Rectal smooth muscle tissue (tissue), 1 donor: ENCODE data around the gene SPACA9.

Experiments
- H3K27ac ChIP-seq: one replicate; pipeline ENCODE4 v1.7.0; 2013; ENCODE audit warnings: low read depth, low read length, inconsistent platforms
- H3K27me3 ChIP-seq: one replicate; pipeline ENCODE4 v1.7.0; 2013; ENCODE audit warnings: low read length; ENCODE audit not compliant: control insufficient read depth, insufficient read depth
- H3K36me3 ChIP-seq: one replicate; pipeline ENCODE4 v1.7.0; 2013; ENCODE audit warnings: low read length; ENCODE audit not compliant: control insufficient read depth, insufficient read depth
- H3K4me1 ChIP-seq: one replicate; pipeline ENCODE4 v1.7.0; 2013; ENCODE audit warnings: low read length; ENCODE audit not compliant: control insufficient read depth, insufficient read depth
- H3K4me3 ChIP-seq: one replicate; pipeline ENCODE4 v1.7.0; 2013; ENCODE audit warnings: low read length
- H3K9ac ChIP-seq: one replicate; pipeline ENCODE4 v1.7.0; 2013; ENCODE audit warnings: low read length

The SPACA9 gene

GRCh38 chr9:132878695-132879456, at the start of gene SPACA9:
SPACA9 (plus strand) TSS chr9:132878898; CDS start chr9:132883948, 5,050 bp downstream.
- Histone ChIP-seq H3K4me1 (no peaks in the 10 kb centered on the region), H3K27me3 (no peaks in the 10 kb centered on the region), H3K27ac (peak within 1 kb of the TSS; percentile 91), H3K4me3 (peak within 1 kb of the TSS; percentile 86), H3K36me3 (no peaks in the 10 kb centered on the region), H3K9ac (peak within 1 kb of the TSS; percentile 90)

GRCh38 chr9:132832171-132832881, 46.4 kb upstream of the SPACA9 start:
- H3K27ac ChIP-seq = no peak overlapping the region

GRCh38 chr9:132833550-132834121, 45.1 kb upstream of the SPACA9 start:
- no peaks in the 10 kb centered on the region for H3K4me1 ChIP-seq
- no peak overlapping the region for H3K27ac ChIP-seq
- no peaks in the 10 kb centered on the region for H3K36me3 ChIP-seq
- no peaks in the 10 kb centered on the region for H3K27me3 ChIP-seq
- no peak overlapping the region for H3K4me3 ChIP-seq
- H3K9ac ChIP-seq = no peak overlapping the region

More at GRCh38 chr9:132832171-132832881, 46.4 kb upstream of the SPACA9 start:
- no peak overlapping the region for H3K4me3 ChIP-seq
- H3K36me3 ChIP-seq = no peaks in the 10 kb centered on the region
- H3K9ac ChIP-seq = no peak overlapping the region
- no peaks in the 10 kb centered on the region for H3K27me3 ChIP-seq
- no peaks in the 10 kb centered on the region for H3K4me1 ChIP-seq

DNA sequence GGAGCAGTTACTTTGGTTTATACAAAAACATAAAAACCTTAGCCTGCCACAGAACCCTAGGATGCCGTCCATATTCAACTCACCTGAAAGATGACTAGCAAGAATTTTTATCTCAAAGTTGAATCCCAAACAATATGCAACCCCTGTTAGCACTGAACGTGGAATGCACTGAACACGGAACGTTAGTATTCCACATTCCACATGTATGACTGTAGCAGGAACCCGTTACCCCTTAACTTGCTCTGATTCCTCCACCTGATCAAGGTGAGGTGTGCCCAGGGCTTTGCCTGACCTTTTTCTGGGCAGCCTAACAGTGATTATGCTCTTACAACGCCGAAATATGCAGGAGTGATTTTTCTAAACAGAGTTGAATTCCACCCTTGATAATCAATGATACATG, 44.4 kb upstream of the SPACA9 start:
- H3K9ac ChIP-seq = no peak overlapping the region
- no peak overlapping the region for H3K27ac ChIP-seq
- H3K27me3 ChIP-seq = no peaks in the 10 kb centered on the region
- H3K36me3 ChIP-seq = no peaks in the 10 kb centered on the region
- no peaks in the 10 kb centered on the region for H3K4me1 ChIP-seq
- H3K4me3 ChIP-seq = no peak overlapping the region

- no peaks in the 10 kb centered on the region for H3K4me1 ChIP-seq
- no peaks in the 10 kb centered on the region for H3K27me3 ChIP-seq
- H3K36me3 ChIP-seq = no peaks in the 10 kb centered on the region
- no peak overlapping the region for H3K4me3 ChIP-seq
- no peak overlapping the region for H3K9ac ChIP-seq
- no peak overlapping the region for H3K27ac ChIP-seq
These were observed 41.0 kb upstream of the SPACA9 start for GRCh38 chr9:132837501-132838286.

DNA sequence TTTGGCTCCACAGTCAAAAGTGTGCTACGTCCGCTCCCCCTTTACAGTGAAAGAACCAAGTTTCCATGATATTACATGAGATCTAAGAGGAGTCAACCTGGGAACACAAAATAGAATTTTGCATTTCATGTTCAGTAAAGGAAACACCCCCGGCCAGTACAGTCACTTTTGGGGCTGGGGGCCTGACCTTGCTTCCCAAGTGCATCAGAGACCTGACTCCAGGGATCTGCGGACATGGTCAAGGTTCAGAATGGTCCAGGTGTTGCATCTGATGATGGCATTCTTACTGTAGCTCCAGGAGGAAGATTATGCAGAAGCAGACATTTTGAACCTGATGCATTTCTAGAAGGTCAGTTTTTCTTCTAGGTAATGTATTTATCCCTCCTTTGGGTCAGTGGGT, 40.4 kb upstream of the SPACA9 start:
- Histone ChIP-seq H3K36me3 (no peaks in the 10 kb centered on the region), H3K27me3 (no peaks in the 10 kb centered on the region), H3K9ac (no peak overlapping the region), H3K27ac (no peak overlapping the region), H3K4me1 (no peaks in the 10 kb centered on the region), H3K4me3 (no peak overlapping the region)

GRCh38 chr9:132840980-132841379, 37.7 kb upstream of the SPACA9 start:
- H3K4me3 ChIP-seq = no peak overlapping the region
- no peaks in the 10 kb centered on the region for H3K27me3 ChIP-seq
- no peak overlapping the region for H3K9ac ChIP-seq
- H3K27ac ChIP-seq = no peak overlapping the region
- H3K4me1 ChIP-seq = no peaks in the 10 kb centered on the region
- no peaks in the 10 kb centered on the region for H3K36me3 ChIP-seq

GRCh38 chr9:132842124-132843044, 36.3 kb upstream of the SPACA9 start:
- Histone ChIP-seq H3K27ac (no peak overlapping the region), H3K36me3 (no peaks in the 10 kb centered on the region), H3K27me3 (no peaks in the 10 kb centered on the region), H3K9ac (no peak overlapping the region), H3K4me3 (no peak overlapping the region), H3K4me1 (no peaks in the 10 kb centered on the region)

DNA sequence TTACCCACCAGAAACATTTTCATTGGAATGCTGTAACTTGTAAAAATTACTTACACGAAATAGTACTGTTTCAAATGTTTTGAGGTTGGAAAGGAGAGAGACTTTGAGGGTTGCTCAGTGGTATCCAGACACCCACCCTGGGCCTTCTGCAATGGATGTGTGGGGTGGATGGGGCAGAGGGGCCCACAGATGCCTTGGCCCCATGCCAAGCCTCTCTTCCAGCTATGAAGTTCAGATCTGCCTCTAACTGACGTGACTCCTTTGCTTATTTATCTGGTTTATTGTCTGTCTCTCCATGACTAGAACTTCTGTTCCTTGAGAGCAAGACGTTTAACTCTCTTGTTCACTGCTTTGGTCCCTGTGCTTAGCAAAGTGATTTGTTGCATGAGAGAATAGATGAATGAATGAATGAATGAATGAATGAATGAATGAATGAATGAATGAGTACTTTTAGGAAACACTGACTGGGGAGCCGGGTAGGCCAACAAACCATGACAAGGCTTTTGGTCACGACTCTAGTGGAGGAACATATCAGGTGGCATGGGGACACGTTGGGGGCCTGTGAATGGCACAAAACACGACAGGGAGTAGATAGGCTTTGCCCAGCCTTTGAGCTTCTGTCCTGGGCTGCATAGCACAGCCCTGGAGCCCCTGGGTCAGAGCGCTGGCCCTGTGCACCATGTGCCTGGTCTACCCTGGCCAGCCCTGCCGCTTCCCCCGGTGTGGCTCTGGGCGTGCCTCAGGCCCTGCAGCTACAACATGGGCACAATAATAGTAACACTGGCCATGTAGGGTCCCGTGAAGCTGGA, 32.4 kb upstream of the SPACA9 start:
- Histone ChIP-seq H3K27ac (no peak overlapping the region), H3K9ac (no peak overlapping the region), H3K4me1 (no peaks in the 10 kb centered on the region), H3K27me3 (no peaks in the 10 kb centered on the region), H3K4me3 (no peak overlapping the region), H3K36me3 (no peaks in the 10 kb centered on the region)

- Histone ChIP-seq H3K4me1 (no peaks in the 10 kb centered on the region), H3K4me3 (no peak overlapping the region), H3K27me3 (no peaks in the 10 kb centered on the region), H3K9ac (no peak overlapping the region), H3K36me3 (no peaks in the 10 kb centered on the region), H3K27ac (no peak overlapping the region)
These were observed 31.7 kb upstream of the SPACA9 start for GRCh38 chr9:132846918-132847515.
